GM19023 (cell line): Measurements from ENCODE around the gene C2CD4C.
"Not testable (repeated sequence)": the region's sequence is repeated elsewhere in the genome, so short reads cannot be mapped to it uniquely, and the experiment has no call there.

Source experiments
- ATAC-seq: cut with Tn5 transposase; IDR thresholded peaks from one replicate; pipeline ENCODE4 v1.9.1; 2021; ENCODE audit warnings: mild to moderate bottlenecking, moderate library complexity; ENCODE audit not compliant: unreplicated experiment

C2CD4C gene, protein sequence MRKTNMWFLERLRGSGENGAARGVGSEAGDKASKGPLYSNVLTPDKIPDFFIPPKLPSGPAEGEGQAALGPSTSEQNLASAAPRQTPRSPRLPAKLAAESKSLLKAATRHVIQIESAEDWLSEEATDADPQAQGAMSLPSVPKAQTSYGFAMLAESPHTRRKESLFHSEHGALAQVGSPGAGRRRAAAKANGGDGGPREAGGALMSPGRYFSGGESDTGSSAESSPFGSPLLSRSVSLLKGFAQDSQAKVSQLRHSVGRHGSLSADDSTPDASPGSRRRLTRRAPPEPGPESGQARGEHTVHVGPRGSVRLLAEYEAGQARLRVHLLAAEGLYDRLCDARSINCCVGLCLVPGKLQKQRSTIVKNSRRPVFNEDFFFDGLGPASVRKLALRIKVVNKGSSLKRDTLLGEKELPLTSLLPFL

GRCh38 chr19:408902-409515 lies at the start of gene C2CD4C:
Gene C2CD4C, minus strand, starts transcription at chr19:409147. Its CDS starts 786 bp downstream, at chr19:408361.
- ATAC-seq, result no peak

DNA sequence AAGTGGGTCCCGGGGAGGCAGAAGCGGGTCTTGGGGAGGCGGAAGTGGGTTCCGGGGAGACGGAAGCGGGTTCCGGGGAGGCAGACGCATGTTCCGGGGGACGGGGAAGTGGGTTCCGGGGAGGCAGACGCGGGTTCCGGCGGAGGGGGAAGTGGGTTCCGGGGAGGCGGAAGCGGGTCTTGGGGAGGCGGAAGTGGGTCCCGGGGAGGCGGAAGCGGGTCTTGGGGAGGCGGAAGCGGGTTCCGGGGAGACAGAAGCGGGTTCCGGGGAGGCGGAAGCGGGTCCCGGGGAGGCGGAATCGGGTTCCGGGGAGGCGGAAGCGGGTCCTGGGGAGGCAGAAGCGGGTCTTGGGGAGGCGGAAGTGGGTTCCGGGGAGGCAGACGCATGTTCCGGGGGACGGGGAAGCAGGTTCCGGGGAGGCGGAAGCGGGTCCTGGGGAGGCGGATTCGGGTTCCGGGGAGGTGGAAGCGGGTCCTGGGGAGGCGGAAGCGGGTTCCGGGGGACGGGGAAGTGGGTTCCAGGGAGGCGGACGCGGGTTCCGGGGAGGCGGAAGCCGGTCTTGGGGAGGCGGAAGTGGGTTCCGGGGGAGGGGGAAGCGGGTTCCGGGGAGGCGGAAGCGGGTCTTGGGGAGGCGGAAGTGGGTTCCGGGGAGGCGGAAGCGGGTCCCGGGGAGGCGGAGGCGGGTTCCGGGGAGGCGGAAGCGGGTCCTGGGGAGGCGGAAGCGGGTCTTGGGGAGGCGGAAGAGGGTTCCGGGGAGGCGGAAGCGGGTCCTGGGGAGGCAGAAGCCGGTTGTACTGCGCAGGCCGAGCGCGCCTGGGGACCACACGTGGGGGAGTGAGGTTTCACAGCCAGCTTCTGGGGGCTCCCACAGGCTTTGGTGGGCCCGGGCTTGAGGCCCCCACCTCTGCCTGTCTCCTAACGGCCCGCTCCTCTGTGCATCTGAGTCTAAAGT lies 49.4 kb upstream of the C2CD4C start:
- ATAC-seq, result no peak

GRCh38 chr19:457636-458035 lies 48.7 kb upstream of the C2CD4C start:
- no peak for ATAC-seq

DNA sequence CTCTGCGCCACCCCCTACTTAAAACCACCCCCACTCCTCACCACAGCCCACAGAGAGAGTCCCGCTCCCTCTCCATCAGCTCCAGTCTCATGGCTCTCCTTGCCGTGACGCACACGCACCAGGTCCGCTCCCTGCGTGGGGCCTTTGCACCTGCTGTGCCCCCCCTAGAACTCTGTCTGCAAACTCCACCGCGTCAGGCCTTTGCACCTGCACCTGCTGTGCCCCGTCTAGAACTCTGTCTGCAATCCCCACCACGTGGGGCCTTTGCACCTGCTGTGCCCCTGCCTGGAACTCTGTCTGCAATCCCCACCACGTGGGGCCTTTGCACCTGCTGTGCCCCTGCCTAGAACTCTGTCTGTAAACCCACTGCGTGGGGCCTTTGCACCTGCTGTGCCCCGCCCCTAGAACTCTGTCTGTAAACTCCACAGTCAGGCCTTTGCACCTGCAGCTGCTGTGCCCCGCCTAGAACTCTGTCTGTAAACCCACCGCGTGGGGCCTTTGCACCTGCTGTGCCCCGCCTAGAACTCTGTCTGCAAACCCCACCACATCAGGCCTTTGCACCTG lies 47.7 kb upstream of the C2CD4C start:
- no peak for ATAC-seq

DNA sequence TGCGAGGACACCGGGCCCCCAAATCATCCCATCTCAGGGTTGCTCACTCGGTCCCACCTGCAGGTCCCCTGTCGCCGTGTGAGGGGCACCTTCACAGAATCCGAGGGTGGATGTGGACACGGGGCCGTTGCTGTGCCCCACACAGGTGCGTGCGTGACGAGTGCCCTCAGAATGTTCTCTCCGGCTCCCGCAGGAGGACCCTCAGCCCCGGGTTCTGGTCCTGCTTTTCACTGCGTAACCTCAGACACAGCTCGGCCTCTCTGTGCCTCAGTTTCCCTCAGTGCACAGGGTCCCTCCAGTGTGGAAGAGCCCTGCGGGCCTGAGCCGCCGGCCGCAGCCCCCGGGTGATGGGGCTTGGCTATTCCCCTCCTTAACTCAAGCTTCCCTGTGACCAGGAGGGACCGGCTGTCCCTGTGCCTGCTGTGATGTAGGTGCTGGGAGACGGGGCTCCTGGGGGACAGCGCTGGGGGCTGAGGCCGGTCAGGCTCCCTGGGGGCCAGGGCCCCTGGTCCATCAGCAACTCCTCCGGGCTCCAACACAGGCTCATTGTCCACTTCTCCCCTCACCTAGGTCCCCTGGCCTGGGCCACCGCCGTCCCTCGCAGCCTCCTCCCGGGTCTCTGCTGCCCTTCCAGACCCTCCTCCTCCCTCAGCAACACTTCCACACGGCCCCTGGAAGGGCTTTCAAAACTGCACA lies 47.1 kb upstream of the C2CD4C start:
- no peak for ATAC-seq

GRCh38 chr19:455031-455705 lies 46.2 kb upstream of the C2CD4C start:
- ATAC-seq, result no peak

DNA sequence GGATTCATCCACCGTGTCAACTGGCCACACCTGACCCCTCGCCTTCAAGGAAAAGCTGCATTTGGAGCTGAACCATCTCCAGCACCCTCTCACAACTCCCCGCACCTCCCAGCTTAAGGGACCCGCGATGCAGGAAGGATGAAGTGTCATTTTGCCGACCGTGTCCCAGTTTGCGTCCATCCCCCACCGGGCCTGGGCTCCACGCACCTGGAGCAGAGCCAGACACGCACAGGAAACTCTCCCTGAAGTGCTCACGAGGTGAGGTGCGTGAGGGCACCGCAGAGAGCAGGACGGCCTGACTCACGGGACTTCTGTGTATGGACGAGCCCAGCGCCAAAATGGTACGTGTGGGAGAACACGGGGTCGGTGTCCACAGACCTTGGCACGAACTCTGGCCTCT lies 44.7 kb upstream of the C2CD4C start:
- no peak for ATAC-seq

GRCh38 chr19:452829-453228 lies 43.9 kb upstream of the C2CD4C start:
- no peak for ATAC-seq

DNA sequence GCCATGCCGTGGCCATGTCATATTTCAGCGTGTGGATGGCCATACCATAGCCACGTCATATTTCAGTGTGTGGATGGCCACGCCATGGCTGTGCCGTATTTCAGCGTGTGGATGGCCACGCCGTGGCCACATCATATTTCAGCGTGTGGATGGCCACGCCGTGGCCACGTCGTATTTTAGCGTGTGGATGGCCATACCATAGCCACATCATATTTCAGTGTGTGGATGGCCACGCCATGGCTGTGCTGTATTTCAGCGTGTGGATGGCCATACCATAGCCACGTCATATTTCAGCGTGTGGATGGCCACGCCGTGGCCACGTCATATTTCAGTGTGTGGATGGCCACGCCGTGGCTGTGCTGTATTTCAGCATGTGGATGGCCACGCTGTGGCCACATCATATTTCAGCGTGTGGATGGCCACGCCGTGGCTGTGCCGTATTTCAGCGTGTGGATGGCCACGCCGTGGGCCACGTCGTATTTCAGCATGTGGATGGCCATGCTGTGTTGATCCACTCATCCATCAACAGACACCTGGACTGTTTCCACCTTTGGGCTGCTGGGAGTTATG lies 42.0 kb upstream of the C2CD4C start:
- not testable (repeated sequence) for ATAC-seq

DNA sequence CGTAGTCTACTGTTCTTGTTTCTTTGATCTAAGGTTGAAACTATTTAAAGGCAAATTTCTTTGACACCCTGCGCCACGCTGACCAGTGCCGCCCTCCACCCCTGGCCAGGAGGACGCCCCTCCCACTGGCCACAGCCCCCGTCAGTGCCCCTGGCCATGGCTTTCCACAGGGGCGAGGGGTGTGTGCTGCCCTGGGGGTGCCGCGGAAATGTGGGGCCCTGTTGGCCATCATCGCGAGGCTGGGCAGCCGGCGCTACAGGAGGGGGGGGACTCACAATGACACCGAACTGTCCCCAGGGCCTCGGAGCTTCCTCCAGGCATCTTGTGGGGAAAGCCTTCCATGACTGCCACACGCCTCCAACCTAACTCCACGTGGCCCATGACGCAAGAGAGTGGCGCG lies 41.0 kb upstream of the C2CD4C start:
- ATAC-seq, result no peak

DNA sequence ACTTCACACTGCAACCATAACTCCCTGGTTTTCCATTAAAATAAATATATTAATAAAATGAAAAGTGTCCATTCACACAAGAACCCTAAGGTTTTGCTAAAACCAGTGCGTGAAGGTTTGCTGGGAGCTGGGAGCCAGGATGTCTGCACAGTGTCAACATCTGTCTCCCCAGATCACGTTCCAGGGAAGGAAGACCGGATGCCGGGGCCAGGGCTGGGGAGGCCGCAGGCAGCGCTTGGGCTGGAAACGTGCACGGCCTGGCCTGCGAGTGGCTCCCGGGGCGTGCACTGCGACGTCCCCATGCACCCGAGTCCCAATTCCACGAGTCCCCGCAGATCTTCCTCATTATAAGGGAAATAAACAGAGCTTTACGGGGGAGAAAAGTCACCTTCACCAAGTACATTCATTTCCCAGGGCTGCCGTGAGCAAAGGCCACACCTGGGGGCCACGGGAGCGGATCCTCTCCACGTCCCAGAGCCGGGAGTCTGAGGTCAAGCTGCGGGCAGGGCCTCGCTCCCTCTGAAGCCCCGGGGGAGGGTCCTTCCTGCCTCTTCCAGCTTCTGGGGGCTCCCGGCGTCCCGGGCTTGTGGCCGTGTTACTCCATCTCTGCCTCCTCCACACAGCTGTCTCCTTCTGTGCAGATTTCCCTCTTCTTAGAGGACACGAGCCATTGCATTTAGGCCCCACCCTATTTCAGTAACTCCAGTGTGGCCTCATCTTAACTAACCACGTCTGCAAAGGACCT lies 39.0 kb upstream of the C2CD4C start:
- ATAC-seq, result no peak

- ATAC-seq, result no peak
Measured at GRCh38 chr19:447064-447426, 38.1 kb upstream of the C2CD4C start.

DNA sequence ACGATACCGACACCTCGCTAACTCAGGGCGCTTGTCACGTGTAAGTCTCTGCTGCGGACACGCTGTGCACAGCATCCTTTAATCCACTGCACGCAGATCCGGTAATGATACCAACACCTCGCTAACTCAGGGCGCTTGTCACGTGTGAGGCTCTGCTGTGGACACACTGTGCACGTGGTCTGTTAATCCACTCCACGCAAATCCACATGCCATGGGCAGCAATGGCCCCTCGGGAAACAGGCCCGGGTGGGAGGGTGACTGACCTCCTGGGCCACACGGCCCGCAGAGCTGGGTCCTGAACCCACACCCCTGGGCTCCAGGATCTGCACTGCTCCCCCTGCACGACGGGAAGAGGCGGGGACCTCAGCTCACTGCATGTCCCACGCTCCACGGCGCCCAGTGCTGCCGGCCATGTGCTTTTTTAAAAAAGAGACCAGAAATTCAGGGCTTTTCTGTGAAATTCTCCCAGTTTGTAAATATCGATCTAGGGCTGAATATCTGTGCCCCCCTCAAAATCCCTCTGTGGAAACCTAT lies 35.8 kb upstream of the C2CD4C start:
- no peak for ATAC-seq

DNA sequence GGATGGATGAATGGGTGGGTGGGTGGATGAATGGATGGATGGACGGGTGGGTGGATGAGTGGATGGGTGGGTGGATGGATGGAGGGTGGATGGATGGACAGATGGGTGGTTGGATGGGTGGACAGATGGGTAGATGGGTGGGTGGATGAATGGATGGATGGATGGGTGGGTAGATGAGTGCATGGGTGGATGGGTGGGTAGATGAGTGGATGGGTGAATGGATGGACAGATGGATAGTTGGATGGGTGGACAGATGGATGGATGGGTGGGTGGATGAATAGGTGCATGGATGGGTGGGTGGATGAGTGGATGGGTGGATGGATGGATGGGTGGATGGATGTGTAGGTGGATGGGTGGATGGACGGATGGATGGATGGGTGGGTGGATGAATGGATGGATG lies 34.1 kb upstream of the C2CD4C start:
- ATAC-seq, result no peak

- ATAC-seq, result no peak
Measured at GRCh38 chr19:442085-442484, 33.1 kb upstream of the C2CD4C start.

DNA sequence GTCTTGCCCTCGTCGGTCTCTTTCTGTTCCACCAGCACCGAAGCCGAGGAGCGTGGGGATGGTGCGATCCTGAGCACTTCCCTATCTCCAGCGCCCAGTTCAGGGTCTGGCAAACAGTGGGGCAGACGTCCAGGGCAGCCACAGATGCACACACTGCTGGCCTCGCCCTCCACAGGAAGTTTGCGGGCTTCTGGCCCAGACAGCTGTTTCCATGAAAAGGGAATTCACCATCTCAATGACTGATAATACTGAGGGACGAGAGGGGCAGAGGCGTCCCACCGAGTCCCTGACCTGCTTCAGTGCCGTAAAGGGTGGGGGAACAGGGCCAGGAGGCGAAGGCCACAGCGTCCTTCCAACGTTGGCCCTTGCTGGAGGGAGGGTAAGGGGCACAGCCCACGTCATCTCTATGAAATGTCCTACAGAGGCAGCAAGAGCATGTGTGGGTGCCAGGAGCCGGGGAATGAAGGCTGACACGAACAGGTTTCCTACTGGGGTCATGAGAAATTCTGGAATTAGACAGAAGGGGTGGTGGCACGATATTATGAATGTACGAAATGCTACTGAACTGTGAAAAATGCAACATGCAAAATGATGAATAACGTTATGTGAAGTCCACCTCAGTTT lies 32.4 kb upstream of the C2CD4C start:
- no peak for ATAC-seq

DNA sequence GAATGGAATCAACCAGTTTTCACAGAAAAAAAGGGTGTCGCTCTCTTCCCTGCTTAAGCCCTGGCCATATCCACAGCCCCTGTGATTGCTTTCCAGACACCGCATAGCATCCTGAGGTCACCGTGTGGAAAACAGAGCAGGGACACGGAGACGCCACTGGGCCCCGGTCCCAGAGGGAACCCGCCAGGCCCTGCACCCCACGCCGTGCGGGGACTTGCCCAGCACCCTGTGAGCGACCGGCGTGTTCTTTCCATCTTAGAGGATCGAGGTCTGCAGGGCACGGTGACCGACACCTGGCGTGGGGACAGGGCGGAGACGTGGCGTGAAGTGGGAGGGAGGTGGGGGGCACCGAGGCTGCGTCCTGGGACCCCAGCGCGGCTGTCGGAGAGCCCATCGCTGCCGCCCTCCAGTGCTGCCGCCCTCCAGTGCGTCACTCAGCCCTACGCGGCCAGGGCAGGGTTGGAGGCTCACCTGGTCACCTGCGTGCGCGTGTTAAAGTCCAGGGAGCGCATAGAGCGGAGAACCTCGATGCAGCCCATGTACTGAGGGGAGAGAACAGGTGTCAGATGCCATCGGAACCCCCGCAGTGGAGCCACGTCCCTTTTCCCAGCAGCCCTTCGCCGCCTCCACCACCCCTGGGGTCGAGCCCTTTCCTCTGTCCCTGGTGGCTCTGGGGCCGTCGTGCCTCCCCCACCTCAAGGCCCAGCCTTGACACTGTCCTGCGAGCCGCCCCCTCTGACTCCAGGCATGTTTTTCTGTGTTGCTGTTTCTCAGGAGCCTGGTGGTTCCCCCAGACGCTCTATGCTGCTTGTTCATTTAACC lies 31.7 kb upstream of the C2CD4C start:
- ATAC-seq, result no peak
